ENCODE data around the gene ADCY9.
"Not testable (repeated sequence)": the region's sequence is repeated elsewhere in the genome, so short reads cannot be mapped to it uniquely, and the experiment has no call there.

The ADCY9 gene

DNA sequence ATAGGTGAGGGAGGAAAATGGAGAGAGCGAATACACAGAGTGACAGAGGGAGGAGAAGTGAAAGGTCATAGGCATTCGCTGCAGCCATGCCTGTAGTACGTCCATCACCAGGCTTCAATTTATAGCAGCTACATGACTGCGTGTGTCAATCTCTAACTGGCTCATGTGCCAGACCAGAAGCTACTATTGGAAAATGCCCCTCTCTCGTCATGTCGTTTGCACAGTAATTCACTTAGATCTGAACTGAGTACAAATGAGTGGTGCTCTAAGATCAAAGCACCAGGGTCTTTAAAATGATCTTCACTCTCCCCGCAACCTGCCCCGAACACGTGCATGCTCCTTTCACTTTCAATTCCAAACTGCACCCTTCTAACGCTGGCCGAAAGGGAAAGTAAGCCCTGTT lies 51.3 kb downstream of the ADCY9 start:
- DNase-seq, result peak; percentile 49

- DNase-seq, result no peak
These were observed 53.9 kb downstream of the ADCY9 start for GRCh38 chr16:4062212-4062802.

DNA sequence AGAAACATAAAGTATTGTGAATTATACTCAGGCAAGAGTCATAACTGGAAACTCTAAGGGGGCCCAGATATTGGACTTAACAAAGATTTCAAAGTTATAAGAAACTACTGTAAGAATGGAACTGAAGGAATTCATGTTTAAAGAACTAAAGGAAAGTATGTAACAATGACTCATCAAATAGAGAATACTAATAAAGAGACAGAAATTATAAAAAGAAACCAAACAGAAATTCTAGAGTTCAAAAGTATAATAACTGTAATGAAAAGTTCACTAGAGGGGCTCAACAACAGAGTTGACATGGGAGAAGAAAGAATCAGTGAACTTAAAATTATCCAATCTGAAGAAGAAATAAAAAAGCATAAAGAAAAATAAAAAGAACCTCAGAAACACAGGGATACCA lies 55.4 kb downstream of the ADCY9 start:
- DNase-seq, result no peak

DNA sequence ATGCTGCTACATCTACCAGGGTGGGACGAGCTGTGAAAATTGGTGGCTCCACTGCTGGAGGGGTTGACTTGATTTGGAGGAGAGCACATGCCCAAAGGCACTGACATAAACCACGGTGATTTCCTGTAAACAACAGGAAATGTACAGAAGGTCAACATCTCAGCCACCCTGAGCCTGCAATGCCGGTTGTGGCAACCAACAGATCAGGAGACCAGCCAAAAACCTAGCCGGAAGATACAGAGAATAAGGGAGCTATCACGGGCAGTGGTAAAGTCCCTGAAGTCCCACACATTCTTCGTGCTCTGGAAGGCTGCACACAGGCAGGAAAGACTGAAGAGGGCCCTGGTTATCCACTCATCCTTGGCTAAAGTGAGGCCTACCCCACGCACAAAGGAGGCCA lies 56.2 kb downstream of the ADCY9 start:
- no peak for DNase-seq

DNA sequence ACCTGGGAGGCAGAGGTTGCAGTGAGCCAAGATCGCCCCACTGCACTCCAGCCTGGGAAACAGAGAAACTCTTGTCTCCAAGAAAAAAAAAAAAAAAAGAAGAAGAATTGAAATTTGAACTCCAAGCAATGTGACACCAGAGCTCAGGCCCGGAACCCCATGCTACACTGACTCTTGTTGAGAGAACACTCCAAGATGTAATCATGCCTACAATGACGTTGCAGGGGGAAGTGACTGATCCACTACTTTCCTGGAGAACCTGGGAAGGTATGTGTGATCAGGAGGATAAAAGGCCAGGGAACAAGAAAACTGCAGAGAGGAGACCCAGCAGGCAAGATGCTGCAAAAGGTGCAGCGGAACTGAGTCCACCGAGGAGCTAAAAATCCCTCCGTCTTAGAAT lies 57.9 kb downstream of the ADCY9 start:
- no peak for DNase-seq

DNA sequence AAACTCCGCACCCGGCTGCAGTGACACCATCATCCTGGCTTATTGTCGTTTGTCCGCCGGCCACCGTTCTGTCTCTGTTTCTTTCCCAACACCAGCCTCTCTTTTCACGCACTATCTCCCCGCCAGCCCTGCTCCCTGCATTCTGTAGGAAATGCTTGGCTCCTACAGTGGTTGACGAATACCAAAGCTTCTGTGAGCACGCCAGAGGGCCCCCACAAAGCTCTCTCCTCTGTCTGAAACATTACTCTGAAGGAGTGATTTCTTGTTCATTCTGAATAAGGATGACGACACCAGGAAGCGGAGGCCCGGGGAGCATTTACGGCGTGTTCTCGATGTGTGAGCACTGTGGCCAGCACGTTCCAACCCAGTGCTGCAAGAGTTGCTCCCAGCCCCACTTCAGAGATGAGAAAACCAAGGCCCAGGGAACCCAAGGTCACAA lies 58.8 kb downstream of the ADCY9 start:
- DNase-seq, result no peak

GRCh38 chr16:4056161-4057105 lies 59.8 kb downstream of the ADCY9 start:
- DNase-seq, result no peak

- no peak for DNase-seq
These were observed 60.5 kb downstream of the ADCY9 start for GRCh38 chr16:4055748-4056147.

DNA sequence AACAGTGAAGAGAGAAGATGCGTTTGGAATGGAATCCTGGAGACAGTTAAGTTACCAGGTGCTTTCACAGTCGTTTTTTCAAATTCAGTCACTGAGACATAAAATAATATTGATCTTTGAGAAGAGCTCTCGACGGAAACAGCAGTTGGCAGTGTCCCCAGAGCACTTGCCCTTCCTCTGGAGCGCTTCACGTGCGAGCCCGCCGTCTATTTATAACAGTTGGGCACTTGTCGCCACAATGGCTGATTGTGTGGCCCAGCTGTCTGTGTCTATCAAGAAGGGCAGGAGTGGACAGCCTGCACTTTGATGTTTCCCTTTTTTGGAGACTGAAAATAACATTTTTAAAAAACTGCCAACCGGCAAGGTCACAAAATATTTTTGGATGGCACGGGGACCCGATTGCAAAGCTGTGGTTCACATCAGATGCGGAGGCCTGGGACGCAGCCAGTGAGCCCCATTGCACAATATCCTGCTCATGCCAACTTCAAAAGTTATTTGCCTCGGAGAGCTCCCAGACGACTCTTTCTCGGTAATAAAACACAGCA lies 62.9 kb downstream of the ADCY9 start:
- no peak for DNase-seq

DNA sequence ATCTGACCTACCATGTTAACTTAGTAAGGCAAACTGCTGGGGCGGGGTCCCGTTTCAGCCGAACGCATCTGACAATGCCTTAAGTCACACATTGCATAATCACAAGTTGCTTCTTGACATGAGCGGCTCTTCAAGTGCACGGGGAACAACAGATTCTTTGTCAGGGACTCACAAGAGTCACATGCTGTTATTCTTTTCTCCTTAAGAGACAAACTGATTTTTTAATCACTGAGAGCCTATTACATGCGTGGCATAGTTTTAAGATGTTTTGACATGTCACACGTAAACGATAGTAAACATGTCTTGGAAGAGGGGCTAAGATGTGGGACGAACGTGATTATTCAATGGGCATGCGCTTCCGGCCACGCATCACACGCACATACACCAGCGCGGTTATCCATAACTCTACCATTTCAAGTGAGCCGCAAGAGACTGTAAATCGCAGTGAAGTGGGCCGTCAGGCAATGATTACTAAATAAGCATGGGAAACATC lies 63.4 kb downstream of the ADCY9 start:
- DNase-seq, result no peak

- no peak for DNase-seq
These were observed 64.1 kb downstream of the ADCY9 start for GRCh38 chr16:4052096-4052495.

- DNase-seq, result no peak
These were observed 64.7 kb downstream of the ADCY9 start for GRCh38 chr16:4051591-4051990.

DNA sequence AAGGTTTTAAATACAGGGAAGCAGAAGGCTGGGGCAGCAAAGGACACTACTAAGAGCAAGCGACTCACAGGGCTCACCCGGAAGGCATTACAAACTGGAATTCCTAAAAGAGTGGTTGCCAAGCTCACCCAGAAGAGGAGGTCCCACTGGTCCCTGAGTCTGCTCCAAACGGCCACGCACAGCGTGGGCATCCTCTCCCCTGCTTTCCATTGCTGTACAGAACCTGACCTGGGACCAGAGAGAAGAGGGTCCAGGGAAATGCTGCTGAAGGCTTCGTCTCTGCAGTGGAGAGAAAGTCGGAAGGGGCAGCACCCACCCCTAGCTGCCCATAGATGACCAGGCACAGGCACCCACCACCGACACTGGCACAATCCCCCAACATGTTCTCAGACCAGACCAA lies 67.2 kb downstream of the ADCY9 start:
- DNase-seq, result no peak

GRCh38 chr16:4048481-4048880 lies 67.8 kb downstream of the ADCY9 start:
- DNase-seq, result no peak

GRCh38 chr16:4046221-4046620 lies 70.0 kb downstream of the ADCY9 start:
- no peak for DNase-seq

- not testable (repeated sequence) for DNase-seq
These were observed 70.7 kb downstream of the ADCY9 start for GRCh38 chr16:4045561-4045960.

DNA sequence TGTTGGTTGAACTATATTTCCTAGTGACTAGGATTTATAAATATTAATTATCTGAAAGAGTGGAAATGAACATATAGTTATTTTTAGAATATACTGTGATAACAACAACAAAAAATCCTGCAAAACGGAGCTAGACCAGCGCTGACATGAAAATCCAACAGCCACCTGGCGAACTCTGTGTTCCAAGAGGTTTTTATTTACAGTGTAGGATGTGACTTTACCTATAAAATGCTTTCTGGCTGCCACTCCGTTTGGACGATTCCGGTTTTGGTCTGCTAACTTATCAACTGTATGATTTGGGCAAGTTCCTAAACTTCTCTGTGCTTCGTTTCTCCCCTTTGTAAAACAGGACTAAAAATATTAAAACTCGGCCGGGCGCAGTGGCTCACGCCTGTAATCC lies 73.7 kb downstream of the ADCY9 start:
- DNase-seq, result no peak

DNA sequence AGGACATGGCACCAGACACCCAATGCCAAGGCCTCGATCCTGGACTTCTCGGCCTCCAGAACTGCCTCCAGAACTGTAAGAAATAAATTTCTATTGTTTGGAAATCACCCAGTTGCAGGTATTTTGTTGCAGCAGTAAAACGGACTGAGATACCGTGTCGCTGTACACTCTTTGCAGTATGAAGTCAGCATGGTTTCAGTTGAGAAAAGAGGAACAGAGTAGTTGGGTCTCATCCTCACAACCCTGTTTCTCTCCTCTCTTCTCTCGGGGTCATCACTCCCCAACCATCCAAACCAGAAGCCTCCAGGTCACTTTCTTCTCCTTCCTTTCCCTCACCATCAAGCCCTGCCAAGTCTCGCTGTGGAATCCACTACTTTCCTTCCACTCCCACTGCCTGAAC lies 77.8 kb downstream of the ADCY9 start:
- DNase-seq, result no peak

DNA sequence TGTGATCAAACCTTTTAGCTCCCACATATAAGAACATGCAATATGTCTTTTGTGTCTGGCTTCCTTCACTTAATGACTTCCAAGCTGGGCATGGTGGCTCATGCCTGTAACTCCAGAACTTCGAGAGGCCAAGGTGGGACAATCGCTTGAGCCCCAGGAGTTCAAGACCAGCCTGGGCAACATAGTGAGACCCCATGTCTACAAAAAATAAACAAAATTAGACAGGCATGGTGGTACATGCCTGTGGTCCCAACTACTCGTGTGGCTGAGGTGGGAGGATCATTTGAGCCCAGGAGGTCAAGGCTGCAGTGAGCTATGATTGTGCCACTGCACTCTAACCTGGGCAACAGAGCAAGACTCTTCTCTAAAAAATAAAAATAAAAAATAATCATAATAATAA lies 79.3 kb downstream of the ADCY9 start:
- not testable (repeated sequence) for DNase-seq

GRCh38 chr16:4034963-4035362 lies 81.3 kb downstream of the ADCY9 start:
- no peak for DNase-seq

DNA sequence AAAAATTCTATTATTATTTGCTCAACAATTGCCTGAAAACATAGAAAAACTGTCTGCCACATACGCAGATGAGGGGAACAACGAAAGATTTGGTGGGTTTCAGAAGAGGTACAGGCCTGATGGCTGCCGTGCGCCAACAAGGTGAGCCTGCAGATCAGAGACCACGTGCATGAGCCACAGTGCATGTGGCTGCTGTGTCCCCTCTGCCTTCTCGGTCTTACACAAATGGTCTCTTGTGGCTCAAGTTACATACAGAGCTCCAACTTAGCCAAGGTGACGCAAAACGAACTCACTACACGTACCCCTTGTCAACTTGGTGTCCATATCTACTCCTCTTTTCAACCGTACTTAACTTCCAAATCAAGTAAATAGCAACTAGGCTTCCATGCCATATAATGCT lies 82.3 kb downstream of the ADCY9 start:
- DNase-seq, result no peak

GRCh38 chr16:4032768-4033167 lies 83.5 kb downstream of the ADCY9 start:
- no peak for DNase-seq

GRCh38 chr16:4028144-4028543 lies 88.1 kb downstream of the ADCY9 start:
- no peak for DNase-seq

GRCh38 chr16:4026854-4027253 lies 89.4 kb downstream of the ADCY9 start:
- no peak for DNase-seq
